Vagina (tissue), 2 donors: ENCODE data around the gene COPA.

Experiments used
- CTCF ChIP-seq, 3 experiments: fragments of 450-650 bp in 2 of 3; fragments of 200-600 bp in 1 of 3; sonication (generic) in 1 of 3; IDR thresholded peaks; one replicate each; pipeline ENCODE4 v1.5.1; 2017 to 2019; ENCODE audit warnings: antibody characterized with exemption in 3 of 3, mild to moderate bottlenecking in 2 of 3, moderate library complexity in 2 of 3
- POLR2A ChIP-seq, 2 donors: fragments of 450-650 bp; IDR thresholded peaks; one replicate each; pipeline ENCODE4 v1.6.1; 2017; ENCODE audit warnings: antibody characterized with exemption in 2 of 2, mild to moderate bottlenecking in 2 of 2, moderate library complexity in 2 of 2
- POLR2AphosphoS5 ChIP-seq, 2 donors: sonication (generic); formaldehyde crosslinking; IDR thresholded peaks; one replicate each; pipeline ENCODE4 v1.9.0; 2017; ENCODE audit warnings: antibody characterized with exemption in 2 of 2, mild to moderate bottlenecking in 2 of 2, low read depth in 1 of 2; ENCODE audit not compliant: insufficient read depth in 1 of 2

GRCh38 chr1:160309571-160309970 is 33.5 kb downstream of the COPA start:
- TF ChIP-seq CTCF (IDR thresholded peaks at IDR 0.05), result no peak
- no peak for TF ChIP-seq POLR2AphosphoS5 (IDR thresholded peaks at IDR 0.05; ENCODE audit: insufficient read depth in 1 of 2, low read depth in 1 of 2)
- TF ChIP-seq POLR2A (IDR thresholded peaks at IDR 0.05), result no peak
